ENCODE data around the gene PEX26. TPM values are rescaled to one million over a fixed set of nuclear protein-coding genes. Genes with fewer than 3 reads are reported as not detected.
A peak's percentile ranks its signal among the peaks of the same experiment; 100 is the strongest.

Gene PEX26
- total and polyA plus RNA-seq, 2 of the 13 experiments (the other 11 are each of a cell fraction or from before 2014, with no cell fraction given) = 10.6 to 25.1 TPM

- no peak for TF ChIP-seq KIAA2018 (CRISPR knock-in tag; IDR thresholded peaks at IDR 0.05; ENCODE audit: borderline replicate concordance)
- no peak for TF ChIP-seq PAWR (CRISPR knock-in tag; IDR thresholded peaks at IDR 0.05; ENCODE audit: borderline replicate concordance)
- TF ChIP-seq ARNT (IDR thresholded peaks at IDR 0.05) = no peak
- peak; percentile 78; the same call in 1 of the 2 replicates for TF ChIP-seq MED13 (CRISPR knock-in tag; IDR thresholded peaks at IDR 0.05)
- peak; percentile 96 for TF ChIP-seq IRF2 (CRISPR knock-in tag; IDR thresholded peaks at IDR 0.05)
- no peak for TF ChIP-seq ZBTB2 (CRISPR knock-in tag; IDR thresholded peaks at IDR 0.05; ENCODE audit: low read depth)
- TF ChIP-seq, protein P1, sequence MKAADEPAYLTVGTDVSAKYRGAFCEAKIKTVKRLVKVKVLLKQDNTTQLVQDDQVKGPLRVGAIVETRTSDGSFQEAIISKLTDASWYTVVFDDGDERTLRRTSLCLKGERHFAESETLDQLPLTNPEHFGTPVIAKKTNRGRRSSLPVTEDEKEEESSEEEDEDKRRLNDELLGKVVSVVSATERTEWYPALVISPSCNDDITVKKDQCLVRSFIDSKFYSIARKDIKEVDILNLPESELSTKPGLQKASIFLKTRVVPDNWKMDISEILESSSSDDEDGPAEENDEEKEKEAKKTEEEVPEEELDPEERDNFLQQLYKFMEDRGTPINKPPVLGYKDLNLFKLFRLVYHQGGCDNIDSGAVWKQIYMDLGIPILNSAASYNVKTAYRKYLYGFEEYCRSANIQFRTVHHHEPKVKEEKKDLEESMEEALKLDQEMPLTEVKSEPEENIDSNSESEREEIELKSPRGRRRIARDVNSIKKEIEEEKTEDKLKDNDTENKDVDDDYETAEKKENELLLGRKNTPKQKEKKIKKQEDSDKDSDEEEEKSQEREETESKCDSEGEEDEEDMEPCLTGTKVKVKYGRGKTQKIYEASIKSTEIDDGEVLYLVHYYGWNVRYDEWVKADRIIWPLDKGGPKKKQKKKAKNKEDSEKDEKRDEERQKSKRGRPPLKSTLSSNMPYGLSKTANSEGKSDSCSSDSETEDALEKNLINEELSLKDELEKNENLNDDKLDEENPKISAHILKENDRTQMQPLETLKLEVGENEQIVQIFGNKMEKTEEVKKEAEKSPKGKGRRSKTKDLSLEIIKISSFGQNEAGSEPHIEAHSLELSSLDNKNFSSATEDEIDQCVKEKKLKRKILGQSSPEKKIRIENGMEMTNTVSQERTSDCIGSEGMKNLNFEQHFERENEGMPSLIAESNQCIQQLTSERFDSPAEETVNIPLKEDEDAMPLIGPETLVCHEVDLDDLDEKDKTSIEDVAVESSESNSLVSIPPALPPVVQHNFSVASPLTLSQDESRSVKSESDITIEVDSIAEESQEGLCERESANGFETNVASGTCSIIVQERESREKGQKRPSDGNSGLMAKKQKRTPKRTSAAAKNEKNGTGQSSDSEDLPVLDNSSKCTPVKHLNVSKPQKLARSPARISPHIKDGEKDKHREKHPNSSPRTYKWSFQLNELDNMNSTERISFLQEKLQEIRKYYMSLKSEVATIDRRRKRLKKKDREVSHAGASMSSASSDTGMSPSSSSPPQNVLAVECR (CRISPR knock-in tag; IDR thresholded peaks at IDR 0.05; ENCODE audit: borderline replicate concordance) = peak; percentile 85; the same call in 1 of the 2 replicates
- TF ChIP-seq RFX1 (IDR thresholded peaks at IDR 0.05) = no peak
- no peak for TF ChIP-seq ZEB1 (IDR thresholded peaks at IDR 0.05; ENCODE audit: insufficient replicate concordance, low read depth)
- no peak; the same call in 1 of the 2 replicates for TF ChIP-seq RAD21 (CRISPR knock-in tag; IDR thresholded peaks at IDR 0.05)
- peak; percentile 96 for TF ChIP-seq GATAD2A (CRISPR knock-in tag; IDR thresholded peaks at IDR 0.05)
- no peak for TF ChIP-seq ZNF251 (CRISPR knock-in tag; IDR thresholded peaks at IDR 0.05)
- peak; percentile 87; the same call in 1 of the 2 replicates for TF ChIP-seq ZNF780A (CRISPR knock-in tag; IDR thresholded peaks at IDR 0.05)
- no peak for TF ChIP-seq ATM (IDR thresholded peaks at IDR 0.05; ENCODE audit: borderline replicate concordance)
- peak; percentile 87; the same call in 1 of the 2 replicates for TF ChIP-seq SNAPC5 (CRISPR knock-in tag; IDR thresholded peaks at IDR 0.05; ENCODE audit: borderline replicate concordance)
- peak; percentile 95 for TF ChIP-seq MIER3 (CRISPR knock-in tag; IDR thresholded peaks at IDR 0.05; ENCODE audit: borderline replicate concordance)
Measured at GRCh38 chr22:18148293-18148965, 70.6 kb downstream of the PEX26 start (continued).
